Neural crest cell (in vitro differentiated cells): ENCODE results near the gene ARHGDIG. TPM values are rescaled to one million over a fixed set of nuclear protein-coding genes. Genes with fewer than 3 reads are reported as not detected.

Source experiments
- DNase-seq: peaks from one replicate; pipeline ENCODE4 v3.0.0; 2021; ENCODE audit warnings: low read depth, mixed read lengths, low spot score
- H3K27ac Mint-ChIP-seq: one replicate; pipeline ENCODE4 v1.8.0; 2021; ENCODE audit warnings: mild to moderate bottlenecking, mixed read lengths; ENCODE audit not compliant: unreplicated experiment
- H3K27me3 Mint-ChIP-seq: 2 replicates; pipeline ENCODE4 v1.8.0; 2021; ENCODE audit warnings: low read depth, mild to moderate bottlenecking, mixed read lengths
- H3K36me3 Mint-ChIP-seq: 2 replicates; pipeline ENCODE4 v1.8.0; 2021; ENCODE audit warnings: low read depth, mild to moderate bottlenecking, mixed read lengths
- H3K4me1 Mint-ChIP-seq: 2 replicates; pipeline ENCODE4 v1.8.0; 2021; ENCODE audit warnings: mixed read lengths
- H3K4me3 Mint-ChIP-seq: one replicate; pipeline ENCODE4 v1.8.0; 2021; ENCODE audit warnings: mild to moderate bottlenecking, mixed read lengths
- H3K9me3 Mint-ChIP-seq: 2 replicates; pipeline ENCODE4 v1.8.0; 2021; ENCODE audit warnings: mixed read lengths
- CTCF ChIP-seq: fragments of 200-600 bp; sonication (generic); conservative IDR thresholded peaks from 2 replicates; pipeline ENCODE4 v1.5.0; 2021; ENCODE audit warnings: antibody characterized with exemption, mild to moderate bottlenecking
- total RNA-seq: library from RNA; stranded (reverse); gene quantifications from 2 replicates; pipeline ENCODE4 v1.2.1, GENCODE V29; 2021

The ARHGDIG gene
- total RNA-seq, 1 donor from 2014 or later = 3.0 TPM

DNA sequence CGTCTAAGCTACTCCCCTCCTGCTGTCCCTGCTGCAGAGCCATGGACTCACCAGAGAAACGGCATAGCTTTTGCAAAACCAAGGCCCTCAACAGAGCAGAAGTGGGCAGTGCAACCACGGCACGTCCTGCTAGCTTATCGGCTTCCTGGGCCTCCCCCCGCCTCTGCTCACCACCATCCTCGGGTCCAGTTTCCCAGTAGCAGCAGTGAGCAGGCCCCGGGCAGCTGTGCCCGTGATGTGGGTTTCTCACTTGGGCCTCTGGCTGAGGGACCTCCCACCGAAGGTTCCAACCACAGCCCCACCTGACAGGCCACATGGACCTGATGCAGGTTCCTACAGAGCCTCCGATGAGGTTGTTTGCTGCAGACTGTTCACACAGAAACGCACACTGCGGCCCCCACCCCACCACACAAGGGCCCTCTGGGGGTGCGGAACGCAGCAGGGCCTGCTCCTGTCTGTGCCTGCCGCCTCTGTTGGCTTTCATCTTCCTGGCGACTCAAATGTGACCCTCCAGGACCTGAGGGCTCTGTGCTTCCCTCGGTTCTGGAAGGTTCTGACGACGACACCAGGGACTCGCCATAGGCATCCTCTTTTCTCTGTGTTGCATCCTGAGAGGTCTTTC lies 27.4 kb downstream of the ARHGDIG start:
- Mint-ChIP-seq H3K4me1 (no peaks in the 10 kb centered on the region), H3K36me3 (peaks cover 5% of the 10 kb centered on the region), H3K4me3 (no peak overlapping the region), H3K27ac (no peak overlapping the region), H3K27me3 (no peaks in the 10 kb centered on the region), H3K9me3 (no peaks in the 10 kb centered on the region)
- TF ChIP-seq CTCF = no peak
- no peak for DNase-seq

- Mint-ChIP-seq H3K27ac (no peak overlapping the region), H3K4me3 (no peak overlapping the region), H3K27me3 (no peaks in the 10 kb centered on the region), H3K4me1 (no peaks in the 10 kb centered on the region), H3K9me3 (no peaks in the 10 kb centered on the region), H3K36me3 (peaks cover 2% of the 10 kb centered on the region)
- TF ChIP-seq CTCF = no peak
- no peak for DNase-seq
Measured at GRCh38 chr16:309476-309875, 29.1 kb downstream of the ARHGDIG start.

GRCh38 chr16:311725-312124 lies 31.3 kb downstream of the ARHGDIG start:
- no peaks in the 10 kb centered on the region for H3K27me3 Mint-ChIP-seq
- H3K27ac Mint-ChIP-seq = no peak overlapping the region
- H3K4me1 Mint-ChIP-seq = peaks cover 5% of the 10 kb centered on the region
- no peaks in the 10 kb centered on the region for H3K36me3 Mint-ChIP-seq
- no peaks in the 10 kb centered on the region for H3K9me3 Mint-ChIP-seq
- no peak for DNase-seq
- no peak overlapping the region for H3K4me3 Mint-ChIP-seq
- TF ChIP-seq CTCF = no peak

GRCh38 chr16:314351-314750 lies 34.0 kb downstream of the ARHGDIG start:
- TF ChIP-seq CTCF = no peak
- no peak overlapping the region for H3K27ac Mint-ChIP-seq
- H3K27me3 Mint-ChIP-seq = no peaks in the 10 kb centered on the region
- no peak overlapping the region for H3K4me3 Mint-ChIP-seq
- H3K36me3 Mint-ChIP-seq = no peaks in the 10 kb centered on the region
- no peaks in the 10 kb centered on the region for H3K9me3 Mint-ChIP-seq
- H3K4me1 Mint-ChIP-seq = peaks cover 22% of the 10 kb centered on the region
- no peak for DNase-seq

DNA sequence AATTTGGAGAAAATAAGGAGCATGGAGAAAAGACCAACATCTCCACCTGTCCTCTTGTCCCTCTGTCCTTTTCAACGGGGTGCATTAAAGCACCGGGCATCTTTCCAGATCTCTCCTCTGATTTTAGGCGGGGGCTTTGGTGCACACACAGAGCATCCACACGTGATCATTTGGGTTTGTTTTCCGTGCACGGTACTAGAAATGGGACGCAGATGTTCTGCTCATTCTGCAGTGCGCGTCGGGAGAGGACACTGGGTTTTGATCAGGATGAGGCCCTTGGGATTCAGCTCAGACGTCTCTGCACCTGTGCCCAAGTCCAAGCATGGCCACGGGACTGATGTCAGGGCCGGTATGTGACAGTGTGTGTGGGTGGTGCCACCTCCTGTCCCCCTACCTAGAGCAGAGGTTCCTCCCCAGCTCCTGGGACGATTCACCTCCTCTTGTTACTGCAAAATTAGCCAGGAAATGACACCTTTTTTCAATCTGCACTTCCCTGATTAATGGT lies 34.5 kb downstream of the ARHGDIG start:
- no peaks in the 10 kb centered on the region for H3K36me3 Mint-ChIP-seq
- DNase-seq = no peak
- no peak overlapping the region for H3K27ac Mint-ChIP-seq
- no peaks in the 10 kb centered on the region for H3K27me3 Mint-ChIP-seq
- peaks cover 22% of the 10 kb centered on the region for H3K4me1 Mint-ChIP-seq
- no peak for TF ChIP-seq CTCF
- no peaks in the 10 kb centered on the region for H3K9me3 Mint-ChIP-seq
- H3K4me3 Mint-ChIP-seq = no peak overlapping the region
